Upper lobe of right lung (tissue), 1 donor: ENCODE results near the gene RINT1. TPM values are rescaled to one million over a fixed set of nuclear protein-coding genes. Genes with fewer than 3 reads are reported as not detected.
"Not testable (repeated sequence)": the region's sequence is repeated elsewhere in the genome, so short reads cannot be mapped to it uniquely, and the experiment has no call there.

ENCODE experiments used
- ATAC-seq: fragments of 200-7000 bp; cut with Tn5 transposase; one replicate; pipeline ENCODE4 v1.9.1; 2020; ENCODE audit warnings: mild to moderate bottlenecking, moderate library complexity
- DNase-seq: peaks from one replicate; pipeline ENCODE4 v3.0.0-alpha.2; 2020
- H3K27ac ChIP-seq: fragments of 200-600 bp; one replicate; pipeline ENCODE4 v1.8.0; 2022
- H3K27me3 ChIP-seq: fragments of 200-600 bp; one replicate; pipeline ENCODE4 v1.8.0; 2022; ENCODE audit warnings: mild to moderate bottlenecking
- H3K36me3 ChIP-seq: fragments of 200-600 bp; one replicate; pipeline ENCODE4 v1.8.0; 2022
- H3K4me1 ChIP-seq: fragments of 200-600 bp; one replicate; pipeline ENCODE4 v1.8.0; 2022
- H3K4me3 ChIP-seq: fragments of 200-600 bp; one replicate; pipeline ENCODE4 v1.8.0; 2022; ENCODE audit warnings: mild to moderate bottlenecking
- H3K9me3 ChIP-seq: fragments of 200-600 bp; one replicate; pipeline ENCODE4 v1.8.0; 2022
- CTCF ChIP-seq: fragments of 200-600 bp; IDR thresholded peaks from one replicate; pipeline ENCODE4 v1.8.0; 2022; ENCODE audit warnings: antibody characterized with exemption
- intact Hi-C: fragments of 100-400 bp; cut with DNase I; formaldehyde crosslinking; loops from one replicate; pipeline ENCODE4 v1.11.0; 2022
- total RNA-seq: library from RNA; stranded (reverse); fragmentation: NEBNext Ultra II Directional; extraction: Animal tissue kit (Norgen Biotek cat#: 25700); gene quantifications from one replicate; pipeline ENCODE4 v1.2.1, GENCODE V29; 2021
- donor health status: DM: no; HTN: yes; CAD: no; lungs with severe emphysema.

RINT1 gene
- total RNA-seq, 1 donor from 2014 or later = 14.8 TPM

DNA sequence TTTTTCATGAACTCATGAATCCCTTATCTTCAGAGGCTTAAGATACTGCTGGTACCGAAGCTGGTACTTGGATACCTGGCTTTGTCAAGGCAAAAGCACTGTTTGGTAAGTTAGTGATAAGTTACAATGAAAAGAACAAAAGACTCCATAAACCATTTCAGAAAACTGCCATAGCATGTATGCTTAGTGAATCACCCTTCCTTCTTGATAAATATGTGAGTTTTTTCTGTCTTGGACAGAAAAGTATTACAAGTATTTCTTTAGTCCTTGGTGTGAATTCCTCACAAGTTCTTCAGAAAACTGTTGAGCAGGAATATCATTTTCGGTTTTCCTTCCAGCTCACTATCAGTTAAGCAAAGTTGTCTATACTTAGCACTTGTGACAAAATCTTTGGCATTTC lies 35.5 kb upstream of the RINT1 start:
- intact Hi-C loops = no loop called here
- ATAC-seq = no peak
- no peak for DNase-seq
- Histone ChIP-seq H3K9me3 (no peaks in the 10 kb centered on the region), H3K4me1 (no peaks in the 10 kb centered on the region), H3K27ac (no peak overlapping the region), H3K36me3 (peaks cover 8% of the 10 kb centered on the region), H3K4me3 (no peak overlapping the region), H3K27me3 (no peaks in the 10 kb centered on the region)
- TF ChIP-seq CTCF = no peak

GRCh38 chr7:105497016-105497415 lies 35.0 kb upstream of the RINT1 start:
- TF ChIP-seq CTCF = no peak
- Histone ChIP-seq H3K27me3 (no peaks in the 10 kb centered on the region), H3K36me3 (peaks cover 10% of the 10 kb centered on the region), H3K4me1 (no peaks in the 10 kb centered on the region), H3K4me3 (no peak overlapping the region), H3K9me3 (no peaks in the 10 kb centered on the region), H3K27ac (no peak overlapping the region)
- DNase-seq = no peak
- intact Hi-C loops = no loop called here
- no peak for ATAC-seq

DNA sequence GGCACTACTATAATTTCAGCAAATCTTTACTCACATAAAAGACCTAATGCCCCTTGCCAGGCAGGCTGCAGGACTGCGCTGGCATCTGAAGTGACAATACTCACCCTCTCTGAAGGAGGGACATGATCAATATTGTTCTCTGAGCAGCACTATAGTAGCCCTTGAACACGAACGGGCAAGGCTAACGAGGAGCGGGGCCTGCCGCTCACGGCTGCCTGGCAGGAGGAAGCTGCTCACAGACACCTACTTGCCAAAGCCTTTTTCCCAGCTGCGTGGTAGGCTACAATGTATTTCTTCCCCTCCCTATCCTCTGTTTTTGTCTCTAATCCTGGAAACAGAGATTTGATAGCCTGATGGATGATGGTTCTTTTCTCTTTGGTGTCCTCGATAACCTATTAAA lies 29.8 kb upstream of the RINT1 start:
- no peaks in the 10 kb centered on the region for H3K4me1 ChIP-seq
- no peak overlapping the region for H3K27ac ChIP-seq
- DNase-seq (no peak), ATAC-seq (no peak)
- intact Hi-C loops = no loop called here
- TF ChIP-seq CTCF = no peak
- H3K27me3 ChIP-seq = no peaks in the 10 kb centered on the region
- H3K4me3 ChIP-seq = no peak overlapping the region
- H3K9me3 ChIP-seq = no peaks in the 10 kb centered on the region
- peaks cover 37% of the 10 kb centered on the region for H3K36me3 ChIP-seq

GRCh38 chr7:105512415-105512814 lies 19.6 kb upstream of the RINT1 start:
- intact Hi-C loops = no loop called here
- H3K9me3 ChIP-seq = no peaks in the 10 kb centered on the region
- no peak for DNase-seq

GRCh38 chr7:105512926-105513526 lies 19.0 kb upstream of the RINT1 start:
- no peak for TF ChIP-seq CTCF
- Histone ChIP-seq H3K4me1 (no peaks in the 10 kb centered on the region), H3K36me3 (no peaks in the 10 kb centered on the region), H3K9me3 (no peaks in the 10 kb centered on the region), H3K27me3 (no peaks in the 10 kb centered on the region), H3K27ac (no peak overlapping the region), H3K4me3 (no peak overlapping the region)
- no peak for DNase-seq
- no peak for ATAC-seq
- intact Hi-C loops = no loop called here

More at GRCh38 chr7:105512415-105512814, 19.6 kb upstream of the RINT1 start:
- H3K36me3 ChIP-seq = peaks cover 6% of the 10 kb centered on the region
- no peaks in the 10 kb centered on the region for H3K27me3 ChIP-seq
- H3K27ac ChIP-seq = no peak overlapping the region
- no peaks in the 10 kb centered on the region for H3K4me1 ChIP-seq
- no peak for ATAC-seq
- H3K4me3 ChIP-seq = no peak overlapping the region
- no peak for TF ChIP-seq CTCF

DNA sequence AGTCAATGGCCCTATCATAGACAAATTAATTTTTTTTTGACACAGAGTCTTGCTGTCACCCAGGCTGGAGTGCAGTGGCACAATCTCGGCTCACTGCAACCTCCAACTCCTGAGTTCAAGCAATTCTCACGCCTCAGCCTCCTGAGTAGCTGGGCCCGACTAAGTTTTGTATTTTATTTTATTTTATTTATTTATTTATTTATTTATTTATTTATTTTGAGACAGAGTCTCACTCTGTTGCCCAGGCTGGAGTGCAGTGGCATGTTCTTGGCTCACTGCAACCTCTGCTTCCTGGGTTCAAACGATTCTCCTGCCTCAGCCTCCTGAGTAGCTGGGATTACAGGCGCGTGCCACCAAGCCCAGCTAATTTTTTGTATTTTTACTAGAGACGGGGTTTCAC lies 16.4 kb upstream of the RINT1 start:
- H3K36me3 ChIP-seq, intact Hi-C loops, H3K4me3 ChIP-seq, H3K9me3 ChIP-seq, H3K27ac ChIP-seq, ATAC-seq, H3K4me1 ChIP-seq, H3K27me3 ChIP-seq, DNase-seq: not testable (repeated sequence)
